Measurements from ENCODE around the gene DCUN1D3.

The DCUN1D3 gene

DNA sequence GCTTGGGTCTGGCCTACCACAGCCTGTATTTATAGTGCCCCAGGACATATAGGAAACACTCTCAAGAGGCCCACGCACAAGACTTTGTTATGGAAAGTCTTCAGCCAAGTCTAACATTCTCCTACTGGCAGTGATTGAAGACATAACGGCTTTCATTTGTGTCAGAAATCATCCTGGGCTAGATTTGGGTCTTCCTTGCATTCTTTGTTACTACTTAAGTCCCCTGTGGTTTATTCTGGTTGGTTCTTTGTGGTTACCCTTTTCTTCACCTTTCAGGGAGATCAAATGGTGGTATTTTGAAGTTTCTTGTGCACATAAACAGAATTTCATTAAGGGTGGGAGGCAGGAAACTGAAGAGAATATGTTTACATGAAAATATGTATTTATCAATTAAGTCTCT, 56.1 kb downstream of the DCUN1D3 start:
- H3K9me3 ChIP-seq (ENCODE audit: control insufficient read depth, low read depth, low read length) = no peaks in the 10 kb centered on the region
- H3K9ac ChIP-seq (ENCODE audit: low read length) = no peak overlapping the region
- H3K4me3 ChIP-seq (ENCODE audit: low read length) = no peak overlapping the region
- H3K27me3 ChIP-seq (ENCODE audit: control insufficient read depth, insufficient read depth, low read length) = no peaks in the 10 kb centered on the region
- H3K36me3 ChIP-seq (ENCODE audit: control insufficient read depth, low read depth, low read length) = peaks cover 13% of the 10 kb centered on the region
- no peak overlapping the region for H3K27ac ChIP-seq (ENCODE audit: low read length)
- H3K4me1 ChIP-seq (ENCODE audit: control insufficient read depth, low read depth, low read length) = no peaks in the 10 kb centered on the region

DNA sequence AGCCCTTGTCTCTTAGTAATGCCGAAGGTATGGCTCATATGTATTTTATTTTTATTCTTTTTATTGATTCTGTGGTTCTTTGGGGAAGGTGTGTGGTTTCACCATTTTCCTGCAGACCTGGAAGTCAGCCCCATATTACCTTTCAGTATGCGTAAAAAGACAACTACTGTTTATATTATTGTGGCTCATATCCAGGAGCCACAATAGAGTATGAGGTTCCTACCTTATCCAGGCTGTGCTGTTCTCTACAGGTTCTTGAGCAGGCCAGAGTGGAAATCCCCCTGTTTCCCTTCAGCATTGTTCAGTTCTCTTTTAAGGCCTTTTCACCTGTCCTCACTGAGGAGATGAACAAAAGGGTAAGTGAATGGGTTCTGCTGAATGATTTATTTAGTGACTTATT, 60.7 kb downstream of the DCUN1D3 start:
- Histone ChIP-seq H3K27ac (ENCODE audit: low read length) (no peak overlapping the region), H3K4me3 (ENCODE audit: low read length) (no peak overlapping the region), H3K27me3 (ENCODE audit: control insufficient read depth, insufficient read depth, low read length) (no peaks in the 10 kb centered on the region), H3K9ac (ENCODE audit: low read length) (no peak overlapping the region), H3K9me3 (ENCODE audit: control insufficient read depth, low read depth, low read length) (peaks cover 5% of the 10 kb centered on the region), H3K36me3 (ENCODE audit: control insufficient read depth, low read depth, low read length) (peaks cover 25% of the 10 kb centered on the region), H3K4me1 (ENCODE audit: control insufficient read depth, low read depth, low read length) (no peaks in the 10 kb centered on the region)

DNA sequence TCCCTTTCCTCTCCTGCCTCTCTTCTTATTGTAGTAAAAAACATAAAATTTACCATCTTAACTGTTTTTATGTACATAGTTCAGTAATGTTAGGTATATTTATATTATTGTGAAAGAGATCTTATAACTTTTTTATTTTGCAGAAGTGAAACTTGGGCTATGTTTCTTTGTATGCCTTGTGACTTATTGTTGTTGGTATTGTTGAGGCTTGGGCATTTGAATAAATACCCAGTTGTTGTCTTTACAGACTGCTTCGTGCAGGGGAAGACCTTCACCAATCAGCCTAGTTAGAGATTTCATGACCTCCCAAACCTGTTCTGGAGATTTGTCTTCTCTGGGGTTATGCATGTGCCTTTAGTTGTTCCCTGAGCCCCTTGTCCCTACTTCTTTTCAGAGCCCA, 61.9 kb downstream of the DCUN1D3 start:
- Histone ChIP-seq H3K27ac (ENCODE audit: low read length) (no peak overlapping the region), H3K36me3 (ENCODE audit: control insufficient read depth, low read depth, low read length) (peaks cover 25% of the 10 kb centered on the region), H3K4me3 (ENCODE audit: low read length) (no peak overlapping the region), H3K27me3 (ENCODE audit: control insufficient read depth, insufficient read depth, low read length) (no peaks in the 10 kb centered on the region), H3K9ac (ENCODE audit: low read length) (no peak overlapping the region), H3K4me1 (ENCODE audit: control insufficient read depth, low read depth, low read length) (no peaks in the 10 kb centered on the region), H3K9me3 (ENCODE audit: control insufficient read depth, low read depth, low read length) (peaks cover 5% of the 10 kb centered on the region)

DNA sequence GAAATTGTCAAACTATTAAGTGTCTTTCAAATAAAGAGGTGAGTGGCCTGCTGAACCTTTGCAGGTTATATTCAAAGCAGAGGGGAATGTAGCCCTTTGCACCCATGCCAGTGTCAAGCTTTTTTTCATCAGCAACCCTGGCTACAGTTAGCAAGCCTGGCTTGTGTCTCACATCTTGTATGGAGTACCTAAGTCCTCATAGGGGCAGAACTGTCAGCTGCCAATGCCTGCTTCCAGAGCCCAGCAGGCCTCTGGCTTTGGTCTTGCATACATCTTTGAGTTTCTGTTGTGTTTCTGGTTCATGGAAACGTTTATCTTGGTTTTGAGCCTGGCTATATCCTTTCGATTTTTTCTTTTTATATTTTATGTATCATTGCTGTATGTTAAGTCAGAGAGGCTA, 67.1 kb downstream of the DCUN1D3 start:
- Histone ChIP-seq H3K36me3 (ENCODE audit: control insufficient read depth, low read depth, low read length) (peaks cover 17% of the 10 kb centered on the region), H3K4me1 (ENCODE audit: control insufficient read depth, low read depth, low read length) (no peaks in the 10 kb centered on the region), H3K27ac (ENCODE audit: low read length) (no peak overlapping the region), H3K4me3 (ENCODE audit: low read length) (no peak overlapping the region), H3K9ac (ENCODE audit: low read length) (no peak overlapping the region), H3K9me3 (ENCODE audit: control insufficient read depth, low read depth, low read length) (peaks cover 5% of the 10 kb centered on the region), H3K27me3 (ENCODE audit: control insufficient read depth, insufficient read depth, low read length) (no peaks in the 10 kb centered on the region)

DNA sequence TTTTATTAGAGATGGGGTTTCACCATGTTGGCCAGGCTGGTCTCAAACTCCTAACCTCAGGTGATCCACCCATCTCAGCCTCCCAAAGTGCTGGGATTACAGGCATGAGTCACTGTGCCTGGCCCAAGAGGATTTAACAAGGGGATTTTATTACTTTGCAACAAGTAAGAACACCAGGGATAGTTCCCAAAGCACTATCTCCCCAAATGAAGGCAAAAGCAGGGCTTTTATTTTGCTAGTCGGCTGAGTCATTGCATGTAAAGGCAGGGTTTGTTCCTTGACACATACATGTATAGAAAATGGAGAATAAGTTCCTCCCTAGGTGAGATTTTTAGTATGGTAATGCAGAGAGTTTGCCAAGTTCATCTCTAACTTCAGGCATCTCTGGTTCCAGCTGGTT, 69.8 kb downstream of the DCUN1D3 start:
- Histone ChIP-seq H3K4me1 (ENCODE audit: control insufficient read depth, low read depth, low read length) (no peaks in the 10 kb centered on the region), H3K36me3 (ENCODE audit: control insufficient read depth, low read depth, low read length) (peaks cover 29% of the 10 kb centered on the region), H3K27me3 (ENCODE audit: control insufficient read depth, insufficient read depth, low read length) (no peaks in the 10 kb centered on the region), H3K4me3 (ENCODE audit: low read length) (no peak overlapping the region), H3K9ac (ENCODE audit: low read length) (no peak overlapping the region), H3K9me3 (ENCODE audit: control insufficient read depth, low read depth, low read length) (no peaks in the 10 kb centered on the region), H3K27ac (ENCODE audit: low read length) (no peak overlapping the region)

DNA sequence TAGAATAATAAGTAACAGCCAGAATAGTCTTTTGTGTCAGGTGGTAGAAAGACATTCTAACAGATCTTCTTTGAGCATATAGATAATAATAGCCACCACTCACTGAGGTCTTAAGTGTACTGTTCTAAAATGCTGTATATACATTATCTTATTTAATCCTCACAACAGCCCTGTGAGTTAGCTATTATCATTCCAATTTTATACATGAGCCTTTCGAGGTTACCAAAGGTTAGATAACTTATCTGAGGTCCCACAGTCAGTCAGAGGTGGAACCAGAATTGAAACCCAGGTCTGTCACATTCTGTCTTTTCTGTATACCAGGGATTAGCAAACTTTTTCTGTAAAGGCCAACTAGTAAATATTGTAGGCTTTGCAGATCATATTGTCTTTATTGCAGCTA, 70.6 kb downstream of the DCUN1D3 start:
- no peak overlapping the region for H3K27ac ChIP-seq (ENCODE audit: low read length)
- H3K4me3 ChIP-seq (ENCODE audit: low read length) = no peak overlapping the region
- no peak overlapping the region for H3K9ac ChIP-seq (ENCODE audit: low read length)
- no peaks in the 10 kb centered on the region for H3K9me3 ChIP-seq (ENCODE audit: control insufficient read depth, low read depth, low read length)
- H3K4me1 ChIP-seq (ENCODE audit: control insufficient read depth, low read depth, low read length) = no peaks in the 10 kb centered on the region
- H3K27me3 ChIP-seq (ENCODE audit: control insufficient read depth, insufficient read depth, low read length) = no peaks in the 10 kb centered on the region
- peaks cover 32% of the 10 kb centered on the region for H3K36me3 ChIP-seq (ENCODE audit: control insufficient read depth, low read depth, low read length)

DNA sequence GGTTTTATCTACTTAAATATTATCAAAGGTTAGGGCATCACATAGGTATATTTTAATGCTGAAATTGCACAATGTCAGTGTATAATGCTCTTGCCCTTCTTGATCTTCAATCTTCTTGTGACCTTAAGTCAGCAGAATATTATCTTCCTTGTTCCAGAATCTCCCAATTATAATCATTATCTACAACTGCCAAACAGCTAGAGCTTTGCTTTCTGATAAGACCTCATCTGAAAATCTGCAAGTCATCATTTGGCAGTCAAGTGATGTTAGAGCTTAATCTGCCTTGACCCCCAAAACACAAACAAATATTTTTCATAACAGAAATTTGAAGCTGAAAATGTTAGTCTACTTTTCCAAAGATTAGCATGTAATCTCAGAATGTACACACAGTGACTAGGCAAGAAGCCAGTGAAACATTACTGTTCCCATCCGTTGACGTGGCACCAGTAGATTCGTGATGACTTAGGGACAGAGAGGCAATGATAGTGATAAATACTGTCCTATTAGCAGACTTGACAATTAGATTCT, 74.1 kb downstream of the DCUN1D3 start:
- no peaks in the 10 kb centered on the region for H3K9me3 ChIP-seq (ENCODE audit: control insufficient read depth, low read depth, low read length)
- no peak overlapping the region for H3K4me3 ChIP-seq (ENCODE audit: low read length)
- H3K27me3 ChIP-seq (ENCODE audit: control insufficient read depth, insufficient read depth, low read length) = no peaks in the 10 kb centered on the region
- peaks cover 45% of the 10 kb centered on the region for H3K36me3 ChIP-seq (ENCODE audit: control insufficient read depth, low read depth, low read length)
- no peaks in the 10 kb centered on the region for H3K4me1 ChIP-seq (ENCODE audit: control insufficient read depth, low read depth, low read length)
- H3K27ac ChIP-seq (ENCODE audit: low read length) = no peak overlapping the region
- H3K9ac ChIP-seq (ENCODE audit: low read length) = no peak overlapping the region

DNA sequence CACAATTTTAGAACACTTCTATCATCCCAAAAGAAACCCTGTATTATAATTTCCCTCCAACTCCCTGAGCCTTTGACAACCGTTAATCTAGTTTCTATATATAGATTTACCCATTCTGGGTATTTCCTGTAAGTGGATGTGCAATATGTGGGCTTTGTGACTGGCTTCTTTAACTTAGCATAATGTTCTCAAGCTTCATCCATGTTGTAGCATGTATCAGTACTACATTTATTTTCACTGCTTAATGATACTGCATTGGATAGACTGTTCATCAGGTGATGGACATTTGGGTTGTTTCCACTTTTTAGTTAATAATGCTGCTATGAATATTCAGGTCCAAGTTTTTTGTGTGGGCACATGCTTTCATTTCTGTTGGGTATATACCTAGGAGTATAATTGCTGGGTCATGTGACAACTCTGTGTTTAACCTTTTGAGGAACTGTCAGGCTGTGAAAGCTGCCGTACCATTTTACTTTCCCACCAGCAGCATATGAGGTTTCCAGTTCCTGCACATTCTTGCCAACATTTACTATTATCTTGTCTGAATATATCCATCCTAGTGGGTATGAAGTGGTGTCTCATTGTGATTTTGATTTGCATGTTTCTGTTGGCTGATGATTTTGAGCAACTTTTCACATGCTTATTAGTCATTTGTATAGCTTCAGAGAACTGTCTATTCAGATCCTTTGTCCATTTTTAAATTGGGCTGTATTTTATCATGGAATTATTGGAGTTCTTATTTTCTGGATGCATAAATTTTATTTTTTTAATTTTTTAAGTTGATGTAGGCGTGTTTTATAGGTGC, 77.4 kb downstream of the DCUN1D3 start:
- Histone ChIP-seq H3K36me3 (ENCODE audit: control insufficient read depth, low read depth, low read length) (peaks cover 38% of the 10 kb centered on the region), H3K27me3 (ENCODE audit: control insufficient read depth, insufficient read depth, low read length) (no peaks in the 10 kb centered on the region), H3K4me3 (ENCODE audit: low read length) (no peak overlapping the region), H3K9me3 (ENCODE audit: control insufficient read depth, low read depth, low read length) (no peaks in the 10 kb centered on the region), H3K27ac (ENCODE audit: low read length) (no peak overlapping the region), H3K9ac (ENCODE audit: low read length) (no peak overlapping the region), H3K4me1 (ENCODE audit: control insufficient read depth, low read depth, low read length) (no peaks in the 10 kb centered on the region)

DNA sequence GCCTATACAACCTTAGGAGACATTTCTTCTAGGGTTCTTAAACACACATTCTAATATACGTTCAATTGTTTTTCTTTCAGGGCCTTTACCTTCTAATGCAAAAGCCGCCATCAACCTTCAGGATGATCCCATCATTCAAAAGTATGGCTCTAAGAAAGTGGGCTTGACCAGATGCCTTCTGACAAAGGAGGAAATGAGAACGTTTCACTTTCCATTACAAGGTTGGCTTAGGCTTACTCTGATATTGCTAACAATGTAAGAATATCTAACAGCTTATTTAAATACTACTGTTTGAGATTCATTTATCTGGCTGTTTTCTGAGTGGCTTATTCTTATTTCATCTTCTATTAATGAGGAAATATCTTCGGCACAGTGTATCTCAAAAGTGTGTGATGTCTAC, 78.5 kb downstream of the DCUN1D3 start:
- H3K9ac ChIP-seq (ENCODE audit: low read length) = no peak overlapping the region
- no peaks in the 10 kb centered on the region for H3K9me3 ChIP-seq (ENCODE audit: control insufficient read depth, low read depth, low read length)
- H3K4me3 ChIP-seq (ENCODE audit: low read length) = no peak overlapping the region
- H3K36me3 ChIP-seq (ENCODE audit: control insufficient read depth, low read depth, low read length) = peaks cover 31% of the 10 kb centered on the region
- H3K27me3 ChIP-seq (ENCODE audit: control insufficient read depth, insufficient read depth, low read length) = no peaks in the 10 kb centered on the region
- H3K4me1 ChIP-seq (ENCODE audit: control insufficient read depth, low read depth, low read length) = no peaks in the 10 kb centered on the region
- no peak overlapping the region for H3K27ac ChIP-seq (ENCODE audit: low read length)

DNA sequence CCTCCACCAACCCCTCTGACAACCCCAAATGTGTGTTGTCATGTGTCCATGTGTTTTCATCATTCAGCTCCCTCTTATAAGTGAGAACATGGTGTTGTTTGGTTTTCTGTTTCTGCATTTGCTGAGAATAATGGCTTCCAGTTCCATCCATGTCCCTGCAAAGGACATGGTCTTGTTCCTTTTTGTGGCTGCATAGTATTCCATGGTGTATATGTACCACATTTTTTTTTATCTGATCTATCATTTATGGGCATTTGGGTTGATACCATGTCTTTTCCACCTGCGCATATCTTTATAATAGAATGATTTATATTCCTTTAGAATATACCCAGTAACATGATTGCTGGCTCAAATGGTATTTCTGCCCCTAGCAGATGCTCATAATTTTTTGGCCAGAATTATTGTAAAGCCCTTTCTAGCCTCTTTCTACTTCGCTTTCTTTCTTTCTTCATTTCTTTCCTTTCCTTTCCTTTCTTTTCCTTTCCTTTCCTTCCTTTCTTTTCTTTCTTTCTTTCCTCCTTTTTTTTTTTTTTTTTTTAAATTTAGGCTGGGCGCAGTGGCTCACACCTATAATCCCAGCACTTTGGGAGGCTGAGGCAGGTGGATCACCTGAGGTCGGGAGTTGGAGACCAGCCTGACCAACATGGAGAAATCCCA, 81.1 kb downstream of the DCUN1D3 start:
- peaks cover 24% of the 10 kb centered on the region for H3K36me3 ChIP-seq (ENCODE audit: control insufficient read depth, low read depth, low read length)
- no peak overlapping the region for H3K27ac ChIP-seq (ENCODE audit: low read length)
- no peak overlapping the region for H3K9ac ChIP-seq (ENCODE audit: low read length)
- H3K9me3 ChIP-seq (ENCODE audit: control insufficient read depth, low read depth, low read length) = no peaks in the 10 kb centered on the region
- H3K4me3 ChIP-seq (ENCODE audit: low read length) = no peak overlapping the region
- no peaks in the 10 kb centered on the region for H3K4me1 ChIP-seq (ENCODE audit: control insufficient read depth, low read depth, low read length)
- no peaks in the 10 kb centered on the region for H3K27me3 ChIP-seq (ENCODE audit: control insufficient read depth, insufficient read depth, low read length)

DNA sequence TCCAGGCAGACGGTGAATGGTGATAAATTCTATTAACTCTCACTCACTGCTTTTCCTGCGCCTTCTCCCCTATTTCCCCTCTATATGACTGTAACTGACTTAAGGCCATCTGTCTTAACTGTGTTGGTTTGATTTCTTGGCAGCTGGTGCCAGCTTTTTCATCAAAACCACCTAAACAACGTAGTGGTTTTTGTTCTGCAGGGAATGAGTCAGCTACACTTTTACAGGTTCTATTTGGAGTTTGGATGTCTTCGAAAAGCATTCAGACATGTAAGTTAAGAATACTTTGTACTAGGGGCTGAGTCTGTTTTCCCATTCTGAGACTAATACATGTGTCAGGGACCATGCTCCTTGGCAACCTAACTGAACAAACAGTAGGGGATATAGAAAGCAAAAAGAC, 85.4 kb downstream of the DCUN1D3 start:
- Histone ChIP-seq H3K27ac (ENCODE audit: low read length) (no peak overlapping the region), H3K27me3 (ENCODE audit: control insufficient read depth, insufficient read depth, low read length) (no peaks in the 10 kb centered on the region), H3K9ac (ENCODE audit: low read length) (no peak overlapping the region), H3K36me3 (ENCODE audit: control insufficient read depth, low read depth, low read length) (peaks cover 12% of the 10 kb centered on the region), H3K4me1 (ENCODE audit: control insufficient read depth, low read depth, low read length) (no peaks in the 10 kb centered on the region), H3K4me3 (ENCODE audit: low read length) (no peak overlapping the region), H3K9me3 (ENCODE audit: control insufficient read depth, low read depth, low read length) (no peaks in the 10 kb centered on the region)

DNA sequence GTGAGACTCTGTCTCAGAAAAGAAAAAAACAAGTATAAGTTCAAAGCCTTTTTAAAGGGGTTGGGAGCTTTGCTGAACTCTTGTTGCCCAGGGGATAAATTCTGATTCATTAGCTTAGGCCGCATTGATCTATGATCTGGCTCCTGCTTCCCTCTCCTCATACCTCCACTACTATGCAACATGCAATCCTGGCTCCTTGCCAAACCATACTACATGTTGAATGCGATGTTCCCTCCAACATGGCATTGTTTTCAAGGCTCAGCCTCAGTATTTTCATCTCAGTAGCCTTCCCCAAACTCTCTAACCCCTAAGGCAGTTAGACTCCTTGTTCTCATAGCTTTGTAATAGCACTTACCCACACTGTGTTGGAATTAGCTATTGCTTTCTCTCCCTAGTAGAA, 87.6 kb downstream of the DCUN1D3 start:
- Histone ChIP-seq H3K36me3 (ENCODE audit: control insufficient read depth, low read depth, low read length) (peaks cover 8% of the 10 kb centered on the region), H3K9ac (ENCODE audit: low read length) (no peak overlapping the region), H3K9me3 (ENCODE audit: control insufficient read depth, low read depth, low read length) (no peaks in the 10 kb centered on the region), H3K4me1 (ENCODE audit: control insufficient read depth, low read depth, low read length) (no peaks in the 10 kb centered on the region), H3K27me3 (ENCODE audit: control insufficient read depth, insufficient read depth, low read length) (no peaks in the 10 kb centered on the region), H3K27ac (ENCODE audit: low read length) (no peak overlapping the region), H3K4me3 (ENCODE audit: low read length) (no peak overlapping the region)
